KOPT-K1 (cell line): ENCODE results near the gene SUCLG2.

Source experiments
- H3K27ac ChIP-seq: fragments of 200-600 bp; sonication (generic); 2 replicates; pipeline ENCODE4 v1.5.1; 2016; ENCODE audit warnings: antibody characterized with exemption, mild to moderate bottlenecking, low read depth, low read length; ENCODE audit not compliant: poor library complexity, severe bottlenecking
- H3K36me3 ChIP-seq: fragments of 200-600 bp; sonication (generic); 2 replicates; pipeline ENCODE4 v1.5.1; 2017; ENCODE audit warnings: antibody characterized with exemption, mild to moderate bottlenecking, low read length, moderate library complexity; ENCODE audit not compliant: insufficient read depth
- H3K9me3 ChIP-seq: fragments of 200-600 bp; sonication (generic); 2 replicates; pipeline ENCODE4 v1.5.1; 2017; ENCODE audit warnings: antibody characterized with exemption, low read length, mild to moderate bottlenecking; ENCODE audit not compliant: insufficient read depth, poor library complexity, severe bottlenecking

Gene SUCLG2

DNA sequence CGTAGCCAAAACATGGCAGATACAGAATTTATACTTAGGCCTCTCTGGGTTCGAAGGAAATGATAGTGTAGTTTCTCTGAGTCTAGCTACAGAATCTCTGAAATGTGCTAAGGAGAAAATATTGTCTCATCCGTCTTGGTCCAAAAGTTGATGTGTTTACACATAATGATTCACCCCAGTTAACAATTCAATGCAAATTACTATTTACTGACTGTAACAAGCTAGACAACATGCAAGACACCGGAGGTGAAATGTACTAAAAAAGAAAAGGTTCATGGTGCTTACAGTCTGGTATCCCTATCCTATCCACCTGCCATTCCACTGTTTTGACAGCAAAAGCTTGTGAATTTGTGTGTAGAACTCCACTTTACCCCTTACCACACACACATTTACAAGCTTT is 146.8 kb downstream of the SUCLG2 start:
- no peaks in the 10 kb centered on the region for H3K9me3 ChIP-seq
- no peaks in the 10 kb centered on the region; the same call in 1 of the 2 replicates for H3K36me3 ChIP-seq
- H3K27ac ChIP-seq: no peak overlapping the region

GRCh38 chr3:67500709-67501108 is 153.7 kb downstream of the SUCLG2 start:
- H3K36me3 ChIP-seq: no peaks in the 10 kb centered on the region; the same call in 1 of the 2 replicates
- no peaks in the 10 kb centered on the region for H3K9me3 ChIP-seq
- no peak overlapping the region for H3K27ac ChIP-seq

DNA sequence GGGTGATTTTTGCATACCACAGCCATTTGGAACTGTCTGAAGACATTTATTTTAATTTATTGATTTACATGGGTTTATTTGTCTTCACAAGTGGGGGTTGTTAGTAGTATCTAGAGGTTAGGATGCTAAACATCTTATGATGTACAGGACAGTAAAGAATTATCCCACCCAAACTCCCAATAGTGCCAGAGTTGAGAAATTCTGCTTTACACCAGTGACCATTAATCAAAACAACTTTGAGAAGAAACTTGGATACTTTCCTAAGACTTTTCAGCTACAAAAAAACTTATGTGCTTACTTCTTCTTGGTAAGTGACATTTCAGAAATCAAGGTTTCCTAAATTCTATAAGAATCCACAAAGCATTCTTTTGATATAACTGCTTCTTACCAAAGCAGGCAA is 156.7 kb downstream of the SUCLG2 start:
- H3K36me3 ChIP-seq: peaks cover 6% of the 10 kb centered on the region; the same call in 1 of the 2 replicates
- no peak overlapping the region for H3K27ac ChIP-seq
- H3K9me3 ChIP-seq: no peaks in the 10 kb centered on the region

DNA sequence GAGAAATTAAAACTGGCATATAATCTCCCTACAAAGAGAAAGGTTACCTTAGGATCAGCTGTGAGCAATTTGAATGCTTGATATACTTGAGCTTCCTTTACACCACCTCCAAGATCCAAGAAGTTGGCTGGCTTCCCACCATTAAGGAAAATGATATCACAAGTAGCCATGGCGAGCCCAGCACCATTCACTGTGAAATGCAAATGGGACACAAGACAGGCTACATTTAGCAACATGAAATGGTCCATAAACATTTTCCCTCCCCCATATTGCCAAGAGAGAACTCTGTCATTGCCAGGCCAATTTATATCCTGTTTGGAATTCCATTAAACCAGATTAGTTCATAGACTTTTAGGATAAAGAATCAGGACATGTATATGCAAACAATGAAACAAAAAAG is 158.7 kb downstream of the SUCLG2 start:
- no peak overlapping the region for H3K27ac ChIP-seq
- no peaks in the 10 kb centered on the region for H3K9me3 ChIP-seq
- peaks cover 6% of the 10 kb centered on the region; the same call in 1 of the 2 replicates for H3K36me3 ChIP-seq

DNA sequence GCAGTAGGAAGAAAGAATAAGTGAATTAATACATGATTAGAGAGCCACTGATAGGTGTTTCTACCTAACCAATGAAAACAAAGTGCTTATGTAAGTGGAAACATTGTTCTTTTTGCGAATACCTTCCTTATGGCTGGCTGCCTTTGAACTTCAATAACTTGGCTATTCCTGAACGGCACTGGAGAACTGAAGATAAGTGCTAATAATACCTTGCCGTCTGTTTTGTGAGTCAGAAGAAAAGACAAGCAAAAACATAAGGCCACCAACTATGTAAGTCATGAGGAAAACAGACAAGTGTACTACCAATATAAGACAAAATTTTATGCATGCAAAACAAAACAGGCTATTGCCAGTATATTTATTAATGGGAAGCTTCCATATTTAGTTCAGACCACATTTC is 160.6 kb downstream of the SUCLG2 start:
- Histone ChIP-seq H3K27ac (no peak overlapping the region), H3K9me3 (no peaks in the 10 kb centered on the region), H3K36me3 (peaks cover 6% of the 10 kb centered on the region; the same call in 1 of the 2 replicates)

DNA sequence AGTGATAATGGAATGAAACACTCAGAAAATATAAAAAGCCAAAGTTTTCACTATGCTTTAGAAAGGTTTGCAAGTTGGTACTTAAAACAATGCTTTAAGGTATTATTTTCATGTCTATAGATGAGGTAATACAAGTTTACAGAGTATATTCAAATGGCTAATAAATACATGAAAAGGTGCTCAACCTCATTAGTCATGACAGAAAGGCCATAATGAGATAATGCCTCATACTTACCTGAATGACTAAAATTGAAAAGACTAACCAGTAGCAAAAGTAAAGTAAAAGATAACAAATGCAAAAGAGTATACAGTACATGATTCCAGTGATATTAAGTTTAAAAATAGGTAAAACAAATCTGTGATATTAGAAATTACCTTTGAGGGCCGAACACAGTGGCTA is 163.8 kb downstream of the SUCLG2 start:
- no peaks in the 10 kb centered on the region for H3K9me3 ChIP-seq
- peaks cover 6% of the 10 kb centered on the region; the same call in 1 of the 2 replicates for H3K36me3 ChIP-seq
- no peak overlapping the region for H3K27ac ChIP-seq

GRCh38 chr3:67489816-67490215 is 164.6 kb downstream of the SUCLG2 start:
- Histone ChIP-seq H3K9me3 (no peaks in the 10 kb centered on the region), H3K27ac (no peak overlapping the region), H3K36me3 (peaks cover 6% of the 10 kb centered on the region; the same call in 1 of the 2 replicates)

DNA sequence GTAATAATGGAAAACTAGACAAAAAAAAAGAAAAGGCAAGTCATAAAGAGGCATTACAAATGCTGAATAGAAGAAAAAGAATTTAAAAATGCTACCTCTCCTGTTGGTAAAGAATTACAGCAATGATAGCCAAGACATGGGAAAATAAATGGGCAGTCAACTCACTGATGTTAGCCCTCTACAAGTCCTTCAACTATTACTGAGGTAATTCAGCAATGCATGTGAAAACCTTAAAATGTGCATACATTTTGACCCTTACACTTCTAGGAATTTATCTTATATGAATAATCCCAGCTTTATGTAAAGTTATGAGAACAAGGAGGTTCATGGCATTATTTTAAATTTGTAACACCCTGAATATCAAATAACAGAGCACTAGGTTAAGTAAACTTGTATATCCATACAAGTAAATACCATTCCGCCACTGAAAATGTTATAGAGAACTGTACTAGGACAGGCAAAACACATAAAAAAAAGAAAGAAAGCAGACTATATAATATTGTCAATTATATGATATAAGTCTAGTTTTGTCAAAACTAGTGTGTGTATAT is 166.8 kb downstream of the SUCLG2 start:
- Histone ChIP-seq H3K9me3 (no peaks in the 10 kb centered on the region), H3K36me3 (no peaks in the 10 kb centered on the region)

GRCh38 chr3:67486883-67487282 is 167.5 kb downstream of the SUCLG2 start:
- Histone ChIP-seq H3K27ac (no peak overlapping the region), H3K9me3 (no peaks in the 10 kb centered on the region), H3K36me3 (no peaks in the 10 kb centered on the region)

More for the DNA sequence above, 166.8 kb downstream of the SUCLG2 start:
- no peak overlapping the region for H3K27ac ChIP-seq

- H3K9me3 ChIP-seq: no peaks in the 10 kb centered on the region
- H3K27ac ChIP-seq: no peak overlapping the region
- H3K36me3 ChIP-seq: no peaks in the 10 kb centered on the region
Observed at GRCh38 chr3:67484085-67484484, 170.3 kb downstream of the SUCLG2 start.

DNA sequence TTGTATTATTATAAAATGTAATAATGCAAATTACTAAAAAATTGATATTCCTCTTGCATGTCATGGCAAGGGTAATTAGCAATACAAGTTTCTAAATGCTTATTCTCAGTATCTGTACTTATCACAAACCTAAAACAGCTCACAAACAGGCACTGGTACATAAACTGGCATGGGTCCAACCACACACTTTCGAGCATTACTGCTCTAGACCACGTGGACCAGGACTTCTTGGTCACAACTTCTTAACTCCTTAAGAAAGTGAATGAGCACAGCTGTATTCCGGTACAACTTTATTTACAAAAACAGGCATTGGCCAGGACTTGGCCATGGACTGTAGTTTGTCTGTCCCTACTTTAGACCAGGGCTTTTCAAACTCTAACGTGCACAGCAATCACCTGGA is 173.3 kb downstream of the SUCLG2 start:
- Histone ChIP-seq H3K9me3 (no peaks in the 10 kb centered on the region), H3K27ac (no peak overlapping the region), H3K36me3 (no peaks in the 10 kb centered on the region)

DNA sequence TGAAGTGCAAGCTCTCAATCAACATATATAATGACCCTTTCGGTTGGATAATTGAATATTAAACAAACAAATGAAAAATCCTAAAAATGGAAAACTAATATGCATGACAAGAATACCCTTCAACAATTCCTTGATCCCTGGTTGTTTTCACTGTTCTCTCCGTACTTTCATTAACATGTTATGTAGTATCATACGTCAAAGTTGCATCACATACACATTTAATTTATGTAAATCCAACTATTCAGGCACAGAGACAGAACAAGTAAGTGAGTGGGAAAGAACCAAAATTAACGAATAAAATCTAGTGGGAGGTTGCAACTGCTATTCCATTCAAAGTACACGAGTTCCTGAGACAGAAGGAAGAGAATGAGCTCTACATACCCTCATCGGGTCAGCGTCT is 176.0 kb downstream of the SUCLG2 start:
- Histone ChIP-seq H3K9me3 (no peaks in the 10 kb centered on the region), H3K27ac (no peak overlapping the region), H3K36me3 (no peaks in the 10 kb centered on the region)

DNA sequence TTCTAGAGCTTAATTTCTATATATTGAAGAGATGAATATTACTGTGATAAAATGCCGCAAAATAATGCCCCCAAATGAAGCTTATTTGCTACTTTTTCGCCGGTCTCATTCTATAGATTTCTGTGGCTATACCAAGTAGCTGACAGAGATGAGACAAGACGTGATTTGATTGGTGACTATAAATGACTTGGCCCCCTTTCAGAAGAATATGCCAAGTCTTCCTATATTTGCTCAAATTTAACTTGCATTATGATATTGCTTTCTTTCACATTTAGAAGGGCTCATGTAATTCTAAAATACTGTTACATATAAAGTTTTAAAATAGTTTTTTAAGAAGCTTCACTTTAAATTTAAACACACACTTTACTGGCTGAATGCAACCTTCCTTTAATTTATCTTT is 180.1 kb downstream of the SUCLG2 start:
- no peaks in the 10 kb centered on the region for H3K36me3 ChIP-seq
- no peaks in the 10 kb centered on the region for H3K9me3 ChIP-seq
- no peak overlapping the region for H3K27ac ChIP-seq

DNA sequence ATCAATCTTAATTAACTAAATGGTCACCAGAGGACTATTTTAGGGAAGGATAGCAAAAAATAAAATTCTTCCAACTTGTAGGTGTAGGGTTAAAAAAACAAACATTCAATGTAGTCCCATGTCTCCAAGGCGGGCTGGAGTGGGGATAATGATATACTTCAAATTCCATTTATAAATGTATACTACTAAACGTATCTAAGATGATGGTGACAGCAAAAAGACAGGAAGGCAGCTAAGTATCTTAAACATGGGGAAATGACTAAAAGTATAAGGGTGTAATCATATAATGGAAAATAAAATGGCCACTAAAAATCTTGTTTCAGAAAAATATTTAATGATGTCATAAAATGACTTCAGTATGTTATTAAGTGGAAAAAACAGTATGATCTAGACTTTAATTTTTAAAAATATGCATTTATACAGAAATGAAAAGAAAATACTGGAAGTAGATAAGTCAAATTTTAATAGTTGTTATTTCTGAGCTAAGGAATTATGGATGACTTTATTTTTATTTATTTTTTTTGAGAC is 181.7 kb downstream of the SUCLG2 start:
- no peaks in the 10 kb centered on the region for H3K36me3 ChIP-seq
- H3K9me3 ChIP-seq: no peaks in the 10 kb centered on the region
- no peak overlapping the region for H3K27ac ChIP-seq

GRCh38 chr3:67470207-67470606 is 184.2 kb downstream of the SUCLG2 start:
- H3K27ac ChIP-seq: no peak overlapping the region
- no peaks in the 10 kb centered on the region for H3K9me3 ChIP-seq
- no peaks in the 10 kb centered on the region for H3K36me3 ChIP-seq

DNA sequence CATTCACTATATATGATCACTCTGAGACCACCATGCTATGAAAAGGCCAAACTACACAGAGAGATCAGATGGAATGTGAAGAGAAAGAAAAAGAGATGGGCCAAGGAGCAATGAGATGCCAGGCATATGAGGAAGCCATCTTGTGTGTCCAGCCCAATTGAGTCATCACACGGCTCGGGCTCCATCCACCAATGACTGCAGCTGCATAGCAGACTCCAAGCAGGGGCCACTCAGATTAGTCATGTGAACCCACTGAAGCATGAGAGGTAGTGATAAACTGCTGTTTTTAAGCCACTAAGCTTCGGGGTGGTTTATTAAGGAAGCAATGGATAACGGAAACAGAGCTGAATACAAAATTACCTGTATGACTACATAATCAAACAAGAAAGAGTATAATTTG is 185.9 kb downstream of the SUCLG2 start:
- H3K27ac ChIP-seq: no peak overlapping the region
- no peaks in the 10 kb centered on the region for H3K9me3 ChIP-seq
- H3K36me3 ChIP-seq: no peaks in the 10 kb centered on the region
